ENCODE measurements around the gene DYNLRB2. TPM values are rescaled to one million over a fixed set of nuclear protein-coding genes. Genes with fewer than 3 reads are reported as not detected.
A peak's percentile ranks its signal among the peaks of the same experiment; 100 is the strongest.

The DYNLRB2 gene
- polyA plus RNA-seq, 1 experiment: 0.71 TPM

- Histone ChIP-seq H3K27me3 (ENCODE audit: control insufficient read depth, insufficient read depth, low read length) (peaks cover 6% of the 10 kb centered on the region), H3K27ac (ENCODE audit: low read depth, low read length) (peak overlapping the region; percentile 11), H3K9me3 (ENCODE audit: control insufficient read depth, insufficient read depth, low read length) (no peaks in the 10 kb centered on the region), H3K4me3 (ENCODE audit: low read depth, low read length) (no peak overlapping the region)
- ChIA-PET POLR2A (no interaction called here), CTCF (no interaction called here)
- no peak for DNase-seq (ENCODE audit: low read depth, low spot score)
- TF ChIP-seq, protein P1, sequence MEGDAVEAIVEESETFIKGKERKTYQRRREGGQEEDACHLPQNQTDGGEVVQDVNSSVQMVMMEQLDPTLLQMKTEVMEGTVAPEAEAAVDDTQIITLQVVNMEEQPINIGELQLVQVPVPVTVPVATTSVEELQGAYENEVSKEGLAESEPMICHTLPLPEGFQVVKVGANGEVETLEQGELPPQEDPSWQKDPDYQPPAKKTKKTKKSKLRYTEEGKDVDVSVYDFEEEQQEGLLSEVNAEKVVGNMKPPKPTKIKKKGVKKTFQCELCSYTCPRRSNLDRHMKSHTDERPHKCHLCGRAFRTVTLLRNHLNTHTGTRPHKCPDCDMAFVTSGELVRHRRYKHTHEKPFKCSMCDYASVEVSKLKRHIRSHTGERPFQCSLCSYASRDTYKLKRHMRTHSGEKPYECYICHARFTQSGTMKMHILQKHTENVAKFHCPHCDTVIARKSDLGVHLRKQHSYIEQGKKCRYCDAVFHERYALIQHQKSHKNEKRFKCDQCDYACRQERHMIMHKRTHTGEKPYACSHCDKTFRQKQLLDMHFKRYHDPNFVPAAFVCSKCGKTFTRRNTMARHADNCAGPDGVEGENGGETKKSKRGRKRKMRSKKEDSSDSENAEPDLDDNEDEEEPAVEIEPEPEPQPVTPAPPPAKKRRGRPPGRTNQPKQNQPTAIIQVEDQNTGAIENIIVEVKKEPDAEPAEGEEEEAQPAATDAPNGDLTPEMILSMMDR (IDR thresholded peaks at IDR 0.05; ENCODE audit: low read depth, low read length): no peak
These were observed 28.8 kb downstream of the DYNLRB2 start for GRCh38 chr16:80569440-80570105.

GRCh38 chr16:80570106-80570478, 29.3 kb downstream of the DYNLRB2 start:
- peaks cover 6% of the 10 kb centered on the region for H3K27me3 ChIP-seq (ENCODE audit: control insufficient read depth, insufficient read depth, low read length)
- no peaks in the 10 kb centered on the region for H3K9me3 ChIP-seq (ENCODE audit: control insufficient read depth, insufficient read depth, low read length)
- TF ChIP-seq, protein P1 (IDR thresholded peaks at IDR 0.05; ENCODE audit: low read depth, low read length): no peak
- no peak overlapping the region for H3K4me3 ChIP-seq (ENCODE audit: low read depth, low read length)
- H3K27ac ChIP-seq (ENCODE audit: low read depth, low read length): no peak overlapping the region
- ChIA-PET CTCF (no interaction called here), POLR2A (no interaction called here)
- no peak for DNase-seq (ENCODE audit: low read depth, low spot score)

DNA sequence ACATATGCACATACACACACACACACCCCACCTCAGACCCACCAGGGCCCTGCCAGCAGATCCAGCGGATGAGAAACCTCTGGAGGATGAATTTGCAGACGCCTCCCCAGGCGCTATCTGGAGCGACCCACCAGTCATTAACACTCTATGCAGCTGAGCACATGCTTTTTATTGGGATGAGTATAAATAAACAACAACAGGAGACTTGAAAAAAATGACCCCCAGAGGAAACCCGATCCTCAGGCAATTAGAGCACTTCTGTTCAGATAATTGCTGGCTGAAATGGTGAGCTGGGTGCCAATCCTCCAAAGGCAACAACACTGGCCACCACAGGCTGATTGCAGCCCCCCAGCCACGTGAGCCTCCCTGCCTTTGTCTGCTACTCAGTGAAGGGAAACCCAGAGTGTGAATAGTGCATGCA, 32.9 kb downstream of the DYNLRB2 start:
- DNase-seq (ENCODE audit: low read depth, low spot score): no peak
- CTCF ChIA-PET: no interaction called here
- H3K27ac ChIP-seq (ENCODE audit: low read depth, low read length): no peak overlapping the region
- TF ChIP-seq, protein P1 (IDR thresholded peaks at IDR 0.05; ENCODE audit: low read depth, low read length): no peak
- H3K27me3 ChIP-seq (ENCODE audit: control insufficient read depth, insufficient read depth, low read length): peaks cover 6% of the 10 kb centered on the region
- H3K9me3 ChIP-seq (ENCODE audit: control insufficient read depth, insufficient read depth, low read length): no peaks in the 10 kb centered on the region
- POLR2A ChIA-PET: no interaction called here
- no peak overlapping the region for H3K4me3 ChIP-seq (ENCODE audit: low read depth, low read length)

GRCh38 chr16:80576343-80576912, 35.6 kb downstream of the DYNLRB2 start:
- POLR2A ChIA-PET: no interaction called here
- Histone ChIP-seq H3K27me3 (ENCODE audit: control insufficient read depth, insufficient read depth, low read length) (peaks cover 6% of the 10 kb centered on the region), H3K4me3 (ENCODE audit: low read depth, low read length) (no peak overlapping the region), H3K9me3 (ENCODE audit: control insufficient read depth, insufficient read depth, low read length) (peaks cover 2% of the 10 kb centered on the region; the same call in 1 of the 2 replicates), H3K27ac (ENCODE audit: low read depth, low read length) (no peak overlapping the region)
- CTCF ChIA-PET: no interaction called here
- DNase-seq (ENCODE audit: low read depth, low spot score): no peak
- TF ChIP-seq, protein P1 (IDR thresholded peaks at IDR 0.05; ENCODE audit: low read depth, low read length): no peak

DNA sequence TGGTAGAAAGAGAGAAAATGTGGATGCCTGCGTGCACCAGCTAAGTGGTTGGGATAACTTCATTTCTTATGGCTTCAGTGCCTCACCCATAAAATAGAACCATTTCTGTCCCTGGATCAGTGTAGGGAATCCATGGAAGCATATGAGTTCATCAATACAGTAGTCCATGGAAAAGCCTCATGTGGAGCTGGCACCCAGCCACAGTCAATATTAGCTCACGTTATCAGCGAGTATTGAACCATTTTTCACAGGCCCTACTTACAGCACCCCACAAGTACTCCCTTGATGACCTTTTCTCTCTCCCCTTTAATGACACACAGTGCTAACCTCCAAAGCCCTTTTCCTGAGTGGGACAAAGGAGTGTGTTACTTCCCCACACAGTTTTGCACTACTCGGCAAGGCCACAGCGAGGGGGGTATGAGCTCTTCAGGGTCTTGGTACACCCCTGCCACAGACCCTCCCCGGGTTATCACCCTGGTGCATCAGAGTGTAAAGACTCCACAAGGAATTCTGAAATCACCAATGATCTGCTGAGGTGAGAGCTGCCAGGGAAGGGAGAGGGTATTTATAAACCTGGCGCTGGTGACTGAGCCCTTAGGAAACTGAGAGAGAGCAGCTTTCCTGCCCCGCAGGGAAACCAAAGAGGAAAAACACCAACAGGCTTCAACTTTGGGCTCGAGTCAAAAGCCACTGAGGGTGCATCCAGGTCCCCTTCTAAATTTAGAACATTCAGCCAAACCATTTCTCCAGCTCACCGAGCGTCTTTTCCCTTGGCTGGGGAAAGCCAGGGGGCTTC, 36.9 kb downstream of the DYNLRB2 start:
- ChIA-PET CTCF (no interaction called here), POLR2A (no interaction called here)
- TF ChIP-seq, protein P1 (IDR thresholded peaks at IDR 0.05; ENCODE audit: low read depth, low read length): no peak
- Histone ChIP-seq H3K9me3 (ENCODE audit: control insufficient read depth, insufficient read depth, low read length) (peaks cover 2% of the 10 kb centered on the region; the same call in 1 of the 2 replicates), H3K27me3 (ENCODE audit: control insufficient read depth, insufficient read depth, low read length) (peaks cover 6% of the 10 kb centered on the region), H3K4me3 (ENCODE audit: low read depth, low read length) (no peak overlapping the region), H3K27ac (ENCODE audit: low read depth, low read length) (no peak overlapping the region)
- DNase-seq (ENCODE audit: low read depth, low spot score): no peak

Data from AG04450 (cell line).